Measurements from ENCODE around the gene NEK7. TPM values are rescaled to one million over a fixed set of nuclear protein-coding genes. Genes with fewer than 3 reads are reported as not detected.
"Not testable (repeated sequence)": the region's sequence is repeated elsewhere in the genome, so short reads cannot be mapped to it uniquely, and the experiment has no call there.

Gene NEK7
- total RNA-seq, 8 experiments from 2014 or later = 16.5 to 184 (median 39.7) TPM

- WGBS, 10 experiments = 0 to 83% (median 31%) methylated on average over 1 to 2 of the region's 2 CpGs; no CpG with 5 or more reads in 5 of the 10 experiments
- Histone ChIP-seq H3K4me3 (no peak overlapping the region), H3K4me1 (replicated peaks in 1 of 2) (peaks cover 2 to 15% of the 10 kb centered on the region in 2 donors), H3K27ac (no peak overlapping the region)
- in situ Hi-C loops (cut with MboI; ENCODE audit: low pct_unique_long_range_greater_than_20kb in 2 of 9, low sequenced_read_pairs in 9 of 9, unreplicated experiment in 9 of 9) = no loop called here
- ATAC-seq (replicated peaks in 6 of 8) = peak in 4 of 8 experiments; percentile 15 to 46 (median 20)
Observed at GRCh38 chr1:198179556-198179981, 22.8 kb downstream of the NEK7 start.

GRCh38 chr1:198183605-198184004 lies 26.8 kb downstream of the NEK7 start:
- Histone ChIP-seq H3K4me1 (replicated peaks in 1 of 2) (peaks cover 2 to 10% of the 10 kb centered on the region in 2 donors), H3K4me3 (no peak overlapping the region), H3K27ac (no peak overlapping the region)
- 60 to 96% (median 88%) methylated on average over 1 to 3 of the region's 3 CpGs; no CpG with 5 or more reads in 1 of the 10 experiments for WGBS, 10 experiments
- in situ Hi-C loops (cut with MboI; ENCODE audit: low pct_unique_long_range_greater_than_20kb in 2 of 9, low sequenced_read_pairs in 9 of 9, unreplicated experiment in 9 of 9) = no loop called here
- ATAC-seq (replicated peaks in 6 of 8) = no peak

GRCh38 chr1:198184516-198184915 lies 27.7 kb downstream of the NEK7 start:
- no peak overlapping the region for H3K27ac ChIP-seq
- in situ Hi-C loops (cut with MboI; ENCODE audit: low pct_unique_long_range_greater_than_20kb in 2 of 9, low sequenced_read_pairs in 9 of 9, unreplicated experiment in 9 of 9) = no loop called here
- H3K4me1 ChIP-seq (replicated peaks in 1 of 2) = peaks cover under 1 to 7% of the 10 kb centered on the region in 2 donors
- ATAC-seq (replicated peaks in 6 of 8) = no peak
- no peak overlapping the region for H3K4me3 ChIP-seq
- 90 to 100% (median 100%) methylated on average over 1 to 4 of the region's 4 CpGs; no CpG with 5 or more reads in 1 of the 10 experiments for WGBS, 10 experiments

- no peak for ATAC-seq (replicated peaks in 6 of 8)
- 80 to 100% (median 95%) methylated on average over 2 to 3 of the region's 3 CpGs; no CpG with 5 or more reads in 1 of the 10 experiments for WGBS, 10 experiments
Observed at GRCh38 chr1:198185146-198185545, 28.3 kb downstream of the NEK7 start.

GRCh38 chr1:198185759-198186158 lies 29.0 kb downstream of the NEK7 start:
- 29 to 100% (median 78%) methylated on average over 1 to 2 of the region's 2 CpGs for WGBS, 10 experiments

More at GRCh38 chr1:198185146-198185545, 28.3 kb downstream of the NEK7 start:
- H3K4me1 ChIP-seq (replicated peaks in 1 of 2) = peaks cover 0 to 3% of the 10 kb centered on the region in 2 donors
- no peak overlapping the region for H3K27ac ChIP-seq
- in situ Hi-C loops (cut with MboI; ENCODE audit: low pct_unique_long_range_greater_than_20kb in 2 of 9, low sequenced_read_pairs in 9 of 9, unreplicated experiment in 9 of 9) = no loop called here
- no peak overlapping the region for H3K4me3 ChIP-seq

GRCh38 chr1:198186916-198187580 lies 30.2 kb downstream of the NEK7 start:
- no peak overlapping the region for H3K27ac ChIP-seq
- in situ Hi-C loops (cut with MboI; ENCODE audit: low pct_unique_long_range_greater_than_20kb in 2 of 9, low sequenced_read_pairs in 9 of 9, unreplicated experiment in 9 of 9) = no loop called here
- ATAC-seq (replicated peaks in 6 of 8) = no peak

More at GRCh38 chr1:198185759-198186158, 29.0 kb downstream of the NEK7 start:
- no peak overlapping the region for H3K27ac ChIP-seq
- no peak for ATAC-seq (replicated peaks in 6 of 8)
- no peaks in the 10 kb centered on the region for H3K4me1 ChIP-seq (replicated peaks in 1 of 2)
- in situ Hi-C loops (cut with MboI; ENCODE audit: low pct_unique_long_range_greater_than_20kb in 2 of 9, low sequenced_read_pairs in 9 of 9, unreplicated experiment in 9 of 9) = no loop called here
- H3K4me3 ChIP-seq = no peak overlapping the region

GRCh38 chr1:198187973-198188588 lies 31.3 kb downstream of the NEK7 start:
- in situ Hi-C loops (cut with MboI; ENCODE audit: low pct_unique_long_range_greater_than_20kb in 2 of 9, low sequenced_read_pairs in 9 of 9, unreplicated experiment in 9 of 9) = no loop called here
- H3K27ac ChIP-seq = no peak overlapping the region
- H3K4me1 ChIP-seq (replicated peaks in 1 of 2) = no peaks in the 10 kb centered on the region
- H3K4me3 ChIP-seq = no peak overlapping the region
- 80 to 100% (median 93%) methylated on average over 1 to 3 of the region's 3 CpGs; no CpG with 5 or more reads in 1 of the 10 experiments for WGBS, 10 experiments
- no peak for ATAC-seq (replicated peaks in 6 of 8)

More at GRCh38 chr1:198186916-198187580, 30.2 kb downstream of the NEK7 start:
- WGBS, 10 experiments = 73 to 100% (median 85%) methylated on average over 2 of the region's 2 CpGs; no CpG with 5 or more reads in 3 of the 10 experiments
- no peaks in the 10 kb centered on the region for H3K4me1 ChIP-seq (replicated peaks in 1 of 2)
- no peak overlapping the region for H3K4me3 ChIP-seq

GRCh38 chr1:198191117-198191516 lies 34.3 kb downstream of the NEK7 start:
- no peak for ATAC-seq (replicated peaks in 6 of 8)
- in situ Hi-C loops (cut with MboI; ENCODE audit: low pct_unique_long_range_greater_than_20kb in 2 of 9, low sequenced_read_pairs in 9 of 9, unreplicated experiment in 9 of 9) = no loop called here
- WGBS, 10 experiments = 87 to 100% (median 97%) methylated on average over 2 of the region's 2 CpGs
- Histone ChIP-seq H3K27ac (no peak overlapping the region), H3K4me1 (replicated peaks in 1 of 2) (no peaks in the 10 kb centered on the region), H3K4me3 (no peak overlapping the region)

- H3K4me1 ChIP-seq (replicated peaks in 1 of 2); H3K27ac ChIP-seq; in situ Hi-C loops (cut with MboI; ENCODE audit: low pct_unique_long_range_greater_than_20kb in 2 of 9, low sequenced_read_pairs in 9 of 9, unreplicated experiment in 9 of 9); ATAC-seq (replicated peaks in 6 of 8); H3K4me3 ChIP-seq: not testable (repeated sequence)
- WGBS, 10 experiments = 78 to 100% (median 100%) methylated on average over 1 of the region's 1 CpG; no CpG with 5 or more reads in 1 of the 10 experiments
Observed at GRCh38 chr1:198193871-198194270, 37.1 kb downstream of the NEK7 start.

- no peak for ATAC-seq (replicated peaks in 6 of 8)
- in situ Hi-C loops (cut with MboI; ENCODE audit: low pct_unique_long_range_greater_than_20kb in 2 of 9, low sequenced_read_pairs in 9 of 9, unreplicated experiment in 9 of 9) = no loop called here
- WGBS, 10 experiments = 89 to 100% (median 97%) methylated on average over 1 to 3 of the region's 3 CpGs; no CpG with 5 or more reads in 2 of the 10 experiments
- Histone ChIP-seq H3K4me3 (no peak overlapping the region), H3K4me1 (replicated peaks in 1 of 2) (no peaks in the 10 kb centered on the region), H3K27ac (no peak overlapping the region)
Observed at GRCh38 chr1:198196630-198197029, 39.8 kb downstream of the NEK7 start.

- no peak for ATAC-seq (replicated peaks in 6 of 8)
Observed at GRCh38 chr1:198197285-198197684, 40.5 kb downstream of the NEK7 start.

GRCh38 chr1:198199105-198199504 lies 42.3 kb downstream of the NEK7 start:
- Histone ChIP-seq H3K27ac (no peak overlapping the region), H3K4me3 (no peak overlapping the region), H3K4me1 (replicated peaks in 1 of 2) (no peaks in the 10 kb centered on the region)
- in situ Hi-C loops (cut with MboI; ENCODE audit: low pct_unique_long_range_greater_than_20kb in 2 of 9, low sequenced_read_pairs in 9 of 9, unreplicated experiment in 9 of 9) = no loop called here
- ATAC-seq (replicated peaks in 6 of 8) = no peak

More at GRCh38 chr1:198197285-198197684, 40.5 kb downstream of the NEK7 start:
- in situ Hi-C loops (cut with MboI; ENCODE audit: low pct_unique_long_range_greater_than_20kb in 2 of 9, low sequenced_read_pairs in 9 of 9, unreplicated experiment in 9 of 9) = no loop called here
- WGBS, 10 experiments = 17 to 100% (median 90%) methylated on average over 1 of the region's 1 CpG
- H3K4me1 ChIP-seq (replicated peaks in 1 of 2) = no peaks in the 10 kb centered on the region
- no peak overlapping the region for H3K4me3 ChIP-seq
- no peak overlapping the region for H3K27ac ChIP-seq

- Histone ChIP-seq H3K4me3 (no peak overlapping the region), H3K4me1 (replicated peaks in 1 of 2) (no peaks in the 10 kb centered on the region), H3K27ac (no peak overlapping the region)
- WGBS, 10 experiments = 60 to 100% (median 96%) methylated on average over 1 to 10 of the region's 10 CpGs; no CpG with 5 or more reads in 2 of the 10 experiments
- peak in 2 of 8 experiments; percentile 8 to 18 for ATAC-seq (replicated peaks in 6 of 8)
- in situ Hi-C loops (cut with MboI; ENCODE audit: low pct_unique_long_range_greater_than_20kb in 2 of 9, low sequenced_read_pairs in 9 of 9, unreplicated experiment in 9 of 9) = no loop called here
Observed at GRCh38 chr1:198201956-198202784, 45.4 kb downstream of the NEK7 start.

All from motor neuron (in vitro differentiated cells).